MV-4-11 (cell line): ENCODE results near the gene RPL38.

Experiments used
- DNase-seq: peaks from one replicate; lab custom pipeline; 2025; lab: John Stamatoyannopoulos, UW

Gene RPL38

GRCh38 chr17:74227271-74228080 lies 24.0 kb downstream of the RPL38 start:
- DNase-seq = no peak

DNA sequence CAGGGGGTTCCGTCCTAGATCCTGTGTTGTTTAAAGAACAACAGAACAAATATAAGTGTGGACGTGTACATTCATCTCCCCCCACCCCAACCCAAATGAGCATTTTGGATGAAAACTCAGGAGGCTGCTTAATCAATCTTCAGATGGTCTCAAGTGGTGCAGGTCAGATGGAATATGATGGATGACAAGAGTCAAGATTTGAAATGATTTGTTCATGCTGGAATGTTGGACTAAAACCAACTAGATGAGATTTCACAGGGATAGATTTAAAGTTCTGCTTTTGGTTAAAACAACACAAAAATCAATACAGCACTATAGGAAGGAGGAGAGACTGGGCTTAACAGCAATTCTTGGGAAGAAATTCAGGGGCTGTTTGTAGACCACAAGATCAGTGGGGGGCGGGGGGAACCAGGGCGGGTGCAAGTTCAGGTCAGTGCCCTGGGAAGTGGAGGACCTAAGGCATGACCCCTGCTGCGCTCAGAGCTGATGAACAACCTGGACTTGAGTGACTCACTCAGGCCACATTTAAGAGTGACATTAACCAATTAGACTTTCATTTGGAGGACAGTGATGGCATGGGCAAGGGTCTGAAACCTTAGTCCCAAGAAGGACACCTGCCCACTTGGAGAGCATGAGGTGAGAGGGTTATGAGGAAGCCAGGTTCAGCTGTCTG lies 25.0 kb downstream of the RPL38 start:
- no peak for DNase-seq

DNA sequence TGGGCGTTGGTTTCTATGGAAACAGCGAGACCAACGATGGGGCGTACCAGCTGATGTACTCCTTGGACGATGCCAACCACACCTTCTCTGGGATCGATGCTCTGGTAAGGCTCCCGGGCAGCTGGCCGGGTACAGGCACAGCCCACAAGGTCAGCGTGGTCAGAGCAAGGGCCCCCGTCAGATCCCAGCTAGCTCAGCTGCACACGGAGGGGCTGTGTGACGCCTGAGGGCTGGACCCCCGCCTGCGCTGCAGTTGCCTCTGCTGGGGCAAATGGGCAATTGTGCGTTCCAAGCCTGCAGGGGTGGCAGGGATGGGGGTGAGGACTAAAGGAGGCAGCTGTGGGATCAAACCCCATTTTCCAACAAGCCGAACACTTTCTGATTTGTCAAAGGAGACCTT lies 27.4 kb downstream of the RPL38 start:
- DNase-seq = no peak

- DNase-seq = no peak
Observed at GRCh38 chr17:74231928-74232907, 28.7 kb downstream of the RPL38 start.

GRCh38 chr17:74233937-74234336 lies 30.5 kb downstream of the RPL38 start:
- DNase-seq = no peak

- peak; percentile 51 for DNase-seq
Observed at GRCh38 chr17:74234486-74234885, 31.0 kb downstream of the RPL38 start.

DNA sequence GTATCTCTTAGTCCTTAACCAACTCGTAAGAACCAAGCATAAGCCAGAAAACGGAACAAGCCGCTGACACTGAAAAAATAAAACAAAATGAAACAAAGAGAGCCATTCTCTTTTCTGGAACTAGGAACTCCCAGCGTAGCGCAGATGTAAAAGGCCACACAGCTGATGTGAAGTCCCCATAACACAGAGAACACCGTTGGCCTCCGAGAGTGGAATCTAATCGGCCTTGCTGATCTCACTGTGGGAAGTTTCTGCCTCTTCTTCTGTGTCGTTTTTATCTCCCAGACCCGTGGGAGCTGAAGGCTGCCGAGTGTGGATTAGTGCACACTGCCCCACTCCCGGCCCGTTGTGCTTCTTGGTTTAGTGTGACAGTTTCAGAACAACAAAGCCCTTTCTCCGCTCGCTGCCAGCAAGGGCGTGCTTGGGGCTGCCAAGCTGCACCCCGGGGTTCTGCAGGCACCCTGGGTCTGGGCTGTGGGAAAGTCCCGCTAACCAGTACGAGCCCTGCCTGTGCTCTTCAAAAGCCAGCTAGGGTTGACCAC lies 31.6 kb downstream of the RPL38 start:
- DNase-seq = peak; percentile 71

DNA sequence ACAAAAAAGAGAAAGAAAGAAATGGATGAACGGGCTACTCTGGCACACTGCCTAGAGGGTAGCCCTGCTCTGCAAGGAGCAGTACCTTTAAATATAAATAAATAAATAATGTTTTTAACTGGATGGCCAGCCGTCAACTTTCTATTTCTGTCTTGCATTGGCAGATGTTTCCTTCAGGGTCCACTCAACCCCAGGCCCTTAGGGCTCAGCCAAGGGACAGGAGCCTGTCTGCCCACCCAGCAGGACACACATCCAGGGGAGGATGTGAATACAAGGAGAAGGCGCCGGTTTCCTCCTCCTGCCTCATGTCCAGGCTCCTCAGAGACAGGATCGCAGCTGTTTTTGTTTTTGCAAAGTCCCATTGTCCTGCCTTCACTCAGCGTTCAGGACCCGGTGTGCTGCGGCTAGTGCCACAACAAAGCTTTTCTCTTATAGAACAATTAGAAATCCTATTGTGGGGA lies 32.5 kb downstream of the RPL38 start:
- no peak for DNase-seq

DNA sequence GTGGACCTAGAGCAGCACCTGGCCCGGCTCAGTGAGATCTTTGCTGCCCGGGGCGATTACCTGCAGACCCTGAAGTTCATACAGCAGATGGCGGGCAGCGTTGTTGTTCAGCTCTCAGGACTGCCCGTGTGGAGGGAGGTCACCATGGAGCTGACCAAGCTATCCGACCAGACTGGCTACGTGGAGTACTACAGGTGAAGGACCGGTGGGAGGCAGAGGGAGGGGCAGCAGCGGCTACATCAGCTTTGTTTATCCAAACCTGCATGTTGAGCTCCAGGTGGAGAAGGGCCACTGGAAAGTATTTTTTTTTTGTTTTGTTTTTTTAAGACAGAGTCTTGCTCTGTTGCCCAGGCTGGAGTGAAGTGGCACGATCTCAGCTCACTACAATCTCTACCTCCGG lies 33.8 kb downstream of the RPL38 start:
- DNase-seq = no peak

DNA sequence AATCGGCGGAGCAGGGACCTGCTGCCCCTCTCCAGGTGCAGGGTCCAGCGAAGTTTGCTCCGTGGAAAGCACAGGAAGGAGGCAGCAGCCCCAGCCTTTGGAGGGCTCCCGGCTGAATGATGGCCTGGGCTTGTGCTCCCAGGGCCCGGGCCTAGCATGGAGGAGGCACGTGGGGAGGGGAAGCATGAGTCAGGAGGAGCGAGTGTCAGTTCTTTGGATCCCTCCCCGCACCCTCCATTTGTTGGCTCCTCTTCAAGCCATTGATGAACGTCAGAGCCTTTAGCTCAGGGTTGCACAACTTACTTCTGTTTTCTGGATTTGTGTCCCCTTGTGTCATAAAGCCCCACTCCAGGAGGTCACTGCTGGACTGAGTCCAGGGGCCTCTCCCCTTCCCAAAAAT lies 35.7 kb downstream of the RPL38 start:
- peak; percentile 93 for DNase-seq

DNA sequence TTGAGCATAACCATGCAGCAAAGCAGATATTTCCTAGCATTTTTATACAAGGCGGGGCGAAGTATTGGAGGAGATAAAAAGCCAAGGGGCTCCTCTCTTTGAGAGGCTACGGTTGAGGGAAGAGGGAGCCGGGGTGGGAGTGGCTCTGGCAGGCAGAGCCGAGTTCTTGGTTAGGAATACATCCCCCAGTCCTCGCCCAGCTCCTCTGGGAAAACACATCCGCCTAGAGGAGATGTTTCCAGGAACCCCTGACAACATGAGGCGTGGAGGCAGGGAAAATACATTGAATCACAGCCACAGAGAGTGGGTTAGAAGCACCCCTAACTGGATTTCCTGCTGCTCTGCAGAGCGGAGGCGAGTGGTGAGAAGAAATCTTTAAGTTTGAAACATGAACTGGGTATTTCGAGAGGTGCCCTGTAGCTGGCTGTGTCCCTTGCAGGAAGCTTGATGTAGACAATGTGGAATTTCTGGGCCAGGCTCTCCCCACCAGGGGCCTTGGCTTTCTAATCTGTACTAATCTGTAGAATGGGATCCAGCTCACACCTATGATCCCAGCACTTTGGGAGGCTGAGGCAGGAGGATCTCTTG lies 37.2 kb downstream of the RPL38 start:
- no peak for DNase-seq

DNA sequence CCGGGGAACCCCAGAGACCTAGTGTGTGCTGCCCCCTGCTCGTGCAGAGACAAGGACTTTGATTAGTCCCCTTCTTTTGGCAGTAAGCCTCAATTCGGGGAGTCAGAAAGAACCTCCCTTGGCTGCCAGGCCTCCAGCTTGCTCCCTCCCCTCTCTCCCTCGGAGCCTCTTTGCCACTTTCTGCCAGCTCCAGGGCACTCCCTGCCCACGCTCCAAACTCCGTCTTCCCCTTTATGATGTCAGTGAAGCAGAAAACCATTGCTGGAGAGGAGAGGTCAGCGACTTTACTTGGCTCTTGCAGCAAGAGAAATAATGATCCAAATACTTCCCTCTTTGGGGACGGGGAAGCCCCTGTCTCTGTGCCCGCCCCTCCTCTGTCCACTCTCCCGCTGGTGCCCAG lies 38.0 kb downstream of the RPL38 start:
- DNase-seq = no peak

DNA sequence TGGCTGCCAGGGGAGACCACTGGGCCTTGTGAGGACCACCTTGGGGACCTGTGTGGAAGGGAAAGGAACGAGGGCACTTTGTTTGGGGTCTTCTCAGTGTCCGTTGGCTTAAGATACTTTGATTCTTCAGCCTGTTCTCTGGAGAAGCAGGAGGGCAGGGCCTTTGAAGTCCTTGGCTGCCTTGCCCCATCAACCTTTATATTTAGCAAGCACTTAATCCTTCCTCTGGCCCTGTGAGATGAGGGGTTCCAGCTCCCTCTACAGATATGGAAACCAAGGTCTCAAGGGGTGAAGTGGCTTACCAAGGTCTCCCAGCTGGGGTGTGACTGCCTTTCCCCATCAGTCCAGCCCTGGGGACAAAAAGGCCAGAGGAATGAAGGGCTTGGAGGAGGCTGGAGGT lies 38.4 kb downstream of the RPL38 start:
- no peak for DNase-seq

- DNase-seq = no peak
Observed at GRCh38 chr17:74243013-74243755, 39.7 kb downstream of the RPL38 start.

DNA sequence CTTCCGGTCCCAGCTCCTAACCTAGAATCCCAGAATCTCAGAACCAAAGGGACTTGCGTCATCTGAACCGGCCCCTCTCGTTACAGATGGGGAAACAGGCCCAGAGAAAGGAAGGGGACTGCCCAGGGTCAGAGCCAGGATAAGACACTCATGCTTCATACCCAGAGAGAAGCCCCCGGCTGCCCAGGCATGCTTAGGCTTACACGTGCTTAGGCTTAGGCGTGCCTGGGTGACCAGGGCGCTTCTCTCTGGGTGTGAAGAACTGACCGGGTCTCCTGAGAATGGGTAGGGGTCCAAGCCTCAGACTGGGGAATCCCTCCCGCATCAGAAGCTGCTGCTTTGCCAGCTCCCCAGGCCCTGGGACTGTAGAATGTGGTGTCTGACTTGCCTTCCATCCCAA lies 40.6 kb downstream of the RPL38 start:
- DNase-seq = no peak

DNA sequence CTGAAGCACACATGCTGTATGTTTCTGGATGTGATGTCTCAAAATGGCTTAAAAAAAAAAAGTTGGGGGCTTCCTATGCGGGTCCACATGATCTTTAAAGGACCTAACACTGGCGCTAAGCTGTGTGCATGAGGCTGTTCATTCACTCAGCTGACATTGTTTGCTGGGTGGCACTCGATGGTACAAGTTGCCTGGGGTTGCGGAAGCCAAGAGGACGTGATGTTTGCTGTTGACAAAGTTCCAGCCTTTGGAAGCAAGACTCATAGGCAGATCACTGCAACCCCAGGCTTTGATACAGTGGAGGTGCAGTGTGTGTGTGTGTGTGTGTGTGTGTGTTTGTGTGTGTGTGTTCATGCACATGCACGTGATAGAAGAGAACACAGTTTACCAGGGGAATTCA lies 41.1 kb downstream of the RPL38 start:
- DNase-seq = no peak

GRCh38 chr17:74245145-74245831 lies 41.8 kb downstream of the RPL38 start:
- DNase-seq = peak; percentile 26

GRCh38 chr17:74245871-74246270 lies 42.4 kb downstream of the RPL38 start:
- DNase-seq = no peak

- no peak for DNase-seq
Observed at GRCh38 chr17:74249590-74250270, 46.3 kb downstream of the RPL38 start.
